ENCODE measurements around the gene TNFRSF6B.

- TF ChIP-seq, protein P1, sequence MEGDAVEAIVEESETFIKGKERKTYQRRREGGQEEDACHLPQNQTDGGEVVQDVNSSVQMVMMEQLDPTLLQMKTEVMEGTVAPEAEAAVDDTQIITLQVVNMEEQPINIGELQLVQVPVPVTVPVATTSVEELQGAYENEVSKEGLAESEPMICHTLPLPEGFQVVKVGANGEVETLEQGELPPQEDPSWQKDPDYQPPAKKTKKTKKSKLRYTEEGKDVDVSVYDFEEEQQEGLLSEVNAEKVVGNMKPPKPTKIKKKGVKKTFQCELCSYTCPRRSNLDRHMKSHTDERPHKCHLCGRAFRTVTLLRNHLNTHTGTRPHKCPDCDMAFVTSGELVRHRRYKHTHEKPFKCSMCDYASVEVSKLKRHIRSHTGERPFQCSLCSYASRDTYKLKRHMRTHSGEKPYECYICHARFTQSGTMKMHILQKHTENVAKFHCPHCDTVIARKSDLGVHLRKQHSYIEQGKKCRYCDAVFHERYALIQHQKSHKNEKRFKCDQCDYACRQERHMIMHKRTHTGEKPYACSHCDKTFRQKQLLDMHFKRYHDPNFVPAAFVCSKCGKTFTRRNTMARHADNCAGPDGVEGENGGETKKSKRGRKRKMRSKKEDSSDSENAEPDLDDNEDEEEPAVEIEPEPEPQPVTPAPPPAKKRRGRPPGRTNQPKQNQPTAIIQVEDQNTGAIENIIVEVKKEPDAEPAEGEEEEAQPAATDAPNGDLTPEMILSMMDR (IDR thresholded peaks at IDR 0.05; ENCODE audit: insufficient read depth, low read depth, low read length), result no peak
- no peak for TF ChIP-seq EZH2 (IDR thresholded peaks at IDR 0.05; ENCODE audit: insufficient read depth, low read length)
Measured at GRCh38 chr20:63702751-63703470, 6.5 kb downstream of the TNFRSF6B start.

All from astrocyte (in vitro differentiated cells and primary cell).